ENCODE results near the gene ACLY.

DNA sequence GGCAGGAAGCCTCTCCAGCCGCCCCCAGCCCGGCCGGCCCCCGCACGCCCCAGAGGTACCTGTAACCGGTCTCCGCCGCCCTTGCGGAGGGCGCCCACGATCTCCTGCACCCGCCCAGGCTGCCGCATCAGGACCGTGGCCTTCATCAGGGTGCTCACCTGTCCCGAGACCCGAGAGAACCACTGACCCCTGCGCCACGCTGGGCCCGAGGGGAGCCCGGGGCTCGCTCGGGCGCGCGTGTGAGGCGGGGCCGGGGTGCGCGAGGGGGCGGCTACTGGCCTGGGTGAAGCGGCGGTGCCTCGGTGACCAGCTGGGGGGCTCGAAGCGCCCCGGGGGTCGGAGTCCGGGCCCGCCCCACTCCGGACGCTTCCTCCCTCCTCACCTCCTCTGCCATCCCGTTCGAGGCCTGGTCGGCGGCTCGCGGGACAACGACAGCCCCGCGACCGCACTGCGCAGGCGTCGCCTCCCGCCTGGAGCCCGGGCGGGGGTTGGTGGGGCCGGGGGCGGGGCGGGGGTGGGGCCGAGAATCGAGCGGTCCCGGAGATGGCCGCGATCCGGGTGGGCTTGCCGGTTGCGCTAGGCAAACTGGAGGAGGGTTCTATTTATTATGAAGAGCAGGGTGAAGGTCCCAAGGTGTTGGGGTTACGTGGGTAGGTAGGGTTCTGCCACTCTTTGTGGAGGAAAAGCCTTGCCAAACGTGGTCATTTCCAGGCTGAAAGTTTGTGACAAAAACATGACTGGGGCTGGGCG lies 82.8 kb downstream of the ACLY start, which contains the start of gene NT5C3B:
- TF ChIP-seq, protein P1, sequence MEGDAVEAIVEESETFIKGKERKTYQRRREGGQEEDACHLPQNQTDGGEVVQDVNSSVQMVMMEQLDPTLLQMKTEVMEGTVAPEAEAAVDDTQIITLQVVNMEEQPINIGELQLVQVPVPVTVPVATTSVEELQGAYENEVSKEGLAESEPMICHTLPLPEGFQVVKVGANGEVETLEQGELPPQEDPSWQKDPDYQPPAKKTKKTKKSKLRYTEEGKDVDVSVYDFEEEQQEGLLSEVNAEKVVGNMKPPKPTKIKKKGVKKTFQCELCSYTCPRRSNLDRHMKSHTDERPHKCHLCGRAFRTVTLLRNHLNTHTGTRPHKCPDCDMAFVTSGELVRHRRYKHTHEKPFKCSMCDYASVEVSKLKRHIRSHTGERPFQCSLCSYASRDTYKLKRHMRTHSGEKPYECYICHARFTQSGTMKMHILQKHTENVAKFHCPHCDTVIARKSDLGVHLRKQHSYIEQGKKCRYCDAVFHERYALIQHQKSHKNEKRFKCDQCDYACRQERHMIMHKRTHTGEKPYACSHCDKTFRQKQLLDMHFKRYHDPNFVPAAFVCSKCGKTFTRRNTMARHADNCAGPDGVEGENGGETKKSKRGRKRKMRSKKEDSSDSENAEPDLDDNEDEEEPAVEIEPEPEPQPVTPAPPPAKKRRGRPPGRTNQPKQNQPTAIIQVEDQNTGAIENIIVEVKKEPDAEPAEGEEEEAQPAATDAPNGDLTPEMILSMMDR (conservative IDR thresholded peaks at IDR 0.05; ENCODE audit: low read length) = no peak
- no peak for TF ChIP-seq EZH2phosphoT487 (IDR thresholded peaks at IDR 0.05; ENCODE audit: borderline replicate concordance, low read depth, low read length)
